OCI-LY3 (cell line): ENCODE data around the gene HPRT1.

Source experiments
- CTCF ChIP-seq: fragments of 200-600, 300-600 bp; sonication (generic); IDR thresholded peaks from 2 replicates; pipeline ENCODE4 v1.5.1; 2014; ENCODE audit warnings: antibody characterized with exemption, low read length, low read depth
- EZH2phosphoT487 ChIP-seq: fragments of 200-600 bp; shearing (Covaris generic); IDR thresholded peaks from 2 replicates; pipeline ENCODE4 v1.6.1; 2018; ENCODE audit warnings: antibody characterized with exemption, mixed run types, low read depth

GRCh38 chrX:134431894-134432293 is 28.1 kb upstream of the HPRT1 start:
- TF ChIP-seq CTCF (no peak), EZH2phosphoT487 (no peak)
